ENCODE measurements around the gene LIN54. TPM values are rescaled to one million over a fixed set of nuclear protein-coding genes. Genes with fewer than 3 reads are reported as not detected.

Gene LIN54
- polyA plus RNA-seq, 1 of the 3 experiments (the other 2 are of a cell fraction), result 6.4 TPM

DNA sequence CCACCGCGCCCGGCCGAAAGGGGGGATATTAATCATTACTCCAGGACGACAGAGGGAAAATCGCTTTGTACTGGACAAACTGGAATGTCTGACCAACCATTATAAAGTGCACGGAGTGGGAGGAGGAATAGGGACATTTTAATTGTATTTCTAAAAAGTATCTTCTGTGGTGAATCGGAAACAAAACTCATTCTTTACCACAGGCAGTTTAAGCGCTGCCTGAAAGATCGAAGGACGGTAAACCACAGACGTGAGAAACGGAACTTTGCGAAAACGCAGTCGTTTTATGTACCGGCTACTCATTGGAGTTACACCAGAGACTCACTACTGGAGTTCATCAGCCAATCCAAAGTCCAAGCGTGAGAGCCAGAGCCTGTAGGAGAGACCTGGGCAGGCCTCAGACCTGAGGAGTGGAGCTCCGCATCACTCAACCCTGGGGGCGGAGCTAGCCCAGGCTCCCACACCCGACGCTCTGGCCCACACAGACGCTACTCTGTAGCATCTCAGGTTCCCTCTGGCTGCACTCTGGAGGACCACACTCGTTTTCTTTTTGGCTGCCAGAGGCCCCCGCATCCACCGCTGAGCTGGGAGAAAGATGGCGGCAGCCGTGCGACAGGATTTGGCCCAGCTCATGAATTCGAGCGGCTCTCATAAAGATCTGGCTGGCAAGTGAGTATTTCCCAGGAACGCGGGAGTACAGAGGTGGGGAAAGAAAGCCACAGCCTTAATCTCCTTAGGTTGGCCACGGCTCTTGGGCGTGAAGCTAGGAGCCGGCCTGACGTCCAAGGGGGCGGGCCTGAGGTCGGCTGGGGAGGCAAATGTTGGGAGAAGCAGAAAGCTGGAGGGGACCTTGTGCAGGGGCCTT, 24.2 kb upstream of the LIN54 start, which contains the start of gene COPS4:
TSS of gene COPS4 (plus strand) at position 554 of the 865 bp plus-strand sequence. CDS start at position 596, 42 bp downstream.
- H3K27ac ChIP-seq (ENCODE audit: low read depth in 2 of 2, low read length in 1 of 2), result peak within 1 kb of the TSS; percentile 92 to 96
- ChIA-PET CTCF (interaction anchor here (0.5 to 1.6 kb wide), 4 partner anchors 10 to 247 kb away, joined by 3 to 4 read pairs (median 4); no protein-coding TSS in a partner anchor), POLR2A (interaction anchor here (0.6 to 1.4 kb wide), 9 partner anchors 13 to 660 kb away, joined by 3 to 34 read pairs (median 3); partner anchors contain the start of genes LIN54 and THAP9)
- H3K36me3 ChIP-seq (replicated peaks in 1 of 2; ENCODE audit: control insufficient read depth in 1 of 2, insufficient read depth in 2 of 2, low read length in 1 of 2), result no peaks in the 10 kb centered on the region
- no peaks in the 10 kb centered on the region for H3K27me3 ChIP-seq (ENCODE audit: insufficient read depth)
- H3K4me1 ChIP-seq (ENCODE audit: control insufficient read depth in 1 of 2, insufficient read depth in 2 of 2, low read depth in 1 of 2, low read length in 1 of 2), result peaks cover 0 to 12% of the 10 kb centered on the region in 2 experiments; a peak in 2 of 4 replicates
- H3K9me3 ChIP-seq, result no peaks in the 10 kb centered on the region
- H4K20me1 ChIP-seq (ENCODE audit: insufficient read depth), result peaks cover 4% of the 10 kb centered on the region; the same call in 1 of the 2 replicates
- H2AFZ ChIP-seq (ENCODE audit: low read depth), result peak within 1 kb of the TSS; percentile 97
- peaks cover 10% of the 10 kb centered on the region for H3F3A ChIP-seq (replicated peaks; ENCODE audit: insufficient read depth)
- H3K9ac ChIP-seq, result peak within 1 kb of the TSS; percentile 82
- peak; percentile 91 for DNase-seq
- H3K79me2 ChIP-seq (ENCODE audit: insufficient read depth), result peaks cover 46% of the 10 kb centered on the region
- H3K4me2 ChIP-seq, result peak within 1 kb of the TSS; percentile 72
- H3K9me2 ChIP-seq, result no peaks in the 10 kb centered on the region
- H3K4me3 ChIP-seq (ENCODE audit: low read depth in 2 of 2, low read length in 1 of 2), result peak within 1 kb of the TSS; percentile 84 to 89
- WGBS (ENCODE audit: low lambda C conversion rate), result 0% methylated on average over 30 of the region's 39 CpGs
- peak; percentile 93 for TF ChIP-seq YY1 (IDR thresholded peaks at IDR 0.05; ENCODE audit: low read depth)
- no peak for TF ChIP-seq NRF1 (IDR thresholded peaks at IDR 0.05; ENCODE audit: low read depth, low read length)
- peak; percentile 34; the same call in 1 of the 2 replicates for TF ChIP-seq NFIC (IDR thresholded peaks at IDR 0.05; ENCODE audit: borderline replicate concordance)
- TF ChIP-seq MEF2A (IDR thresholded peaks at IDR 0.05; ENCODE audit: borderline replicate concordance, low read depth), result no peak
- no peak for TF ChIP-seq TEAD4 (IDR thresholded peaks at IDR 0.05; ENCODE audit: borderline replicate concordance, insufficient read depth)
- TF ChIP-seq SMC3 (IDR thresholded peaks at IDR 0.05; ENCODE audit: low read depth, low read length), result no peak; the same call in 1 of the 2 replicates
- no peak for TF ChIP-seq EZH2phosphoT487 (IDR thresholded peaks at IDR 0.05; ENCODE audit: borderline replicate concordance, low read depth)
- TF ChIP-seq RCOR1 (IDR thresholded peaks at IDR 0.05; ENCODE audit: low read length), result peak; percentile 80
- TF ChIP-seq GABPA (IDR thresholded peaks at IDR 0.05; ENCODE audit: low read depth), result peak; percentile 70
- TF ChIP-seq SIN3A (IDR thresholded peaks at IDR 0.05; ENCODE audit: borderline replicate concordance, low read depth, low read length), result no peak; the same call in none of the 2 replicates
- peak; percentile 3; the same call in 1 of the 2 replicates for TF ChIP-seq FOSL2 (IDR thresholded peaks at IDR 0.05; ENCODE audit: borderline replicate concordance, low read depth)
- TF ChIP-seq, protein P1, sequence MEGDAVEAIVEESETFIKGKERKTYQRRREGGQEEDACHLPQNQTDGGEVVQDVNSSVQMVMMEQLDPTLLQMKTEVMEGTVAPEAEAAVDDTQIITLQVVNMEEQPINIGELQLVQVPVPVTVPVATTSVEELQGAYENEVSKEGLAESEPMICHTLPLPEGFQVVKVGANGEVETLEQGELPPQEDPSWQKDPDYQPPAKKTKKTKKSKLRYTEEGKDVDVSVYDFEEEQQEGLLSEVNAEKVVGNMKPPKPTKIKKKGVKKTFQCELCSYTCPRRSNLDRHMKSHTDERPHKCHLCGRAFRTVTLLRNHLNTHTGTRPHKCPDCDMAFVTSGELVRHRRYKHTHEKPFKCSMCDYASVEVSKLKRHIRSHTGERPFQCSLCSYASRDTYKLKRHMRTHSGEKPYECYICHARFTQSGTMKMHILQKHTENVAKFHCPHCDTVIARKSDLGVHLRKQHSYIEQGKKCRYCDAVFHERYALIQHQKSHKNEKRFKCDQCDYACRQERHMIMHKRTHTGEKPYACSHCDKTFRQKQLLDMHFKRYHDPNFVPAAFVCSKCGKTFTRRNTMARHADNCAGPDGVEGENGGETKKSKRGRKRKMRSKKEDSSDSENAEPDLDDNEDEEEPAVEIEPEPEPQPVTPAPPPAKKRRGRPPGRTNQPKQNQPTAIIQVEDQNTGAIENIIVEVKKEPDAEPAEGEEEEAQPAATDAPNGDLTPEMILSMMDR (IDR thresholded peaks at IDR 0.05), result no peak
- TF ChIP-seq, protein P2, sequence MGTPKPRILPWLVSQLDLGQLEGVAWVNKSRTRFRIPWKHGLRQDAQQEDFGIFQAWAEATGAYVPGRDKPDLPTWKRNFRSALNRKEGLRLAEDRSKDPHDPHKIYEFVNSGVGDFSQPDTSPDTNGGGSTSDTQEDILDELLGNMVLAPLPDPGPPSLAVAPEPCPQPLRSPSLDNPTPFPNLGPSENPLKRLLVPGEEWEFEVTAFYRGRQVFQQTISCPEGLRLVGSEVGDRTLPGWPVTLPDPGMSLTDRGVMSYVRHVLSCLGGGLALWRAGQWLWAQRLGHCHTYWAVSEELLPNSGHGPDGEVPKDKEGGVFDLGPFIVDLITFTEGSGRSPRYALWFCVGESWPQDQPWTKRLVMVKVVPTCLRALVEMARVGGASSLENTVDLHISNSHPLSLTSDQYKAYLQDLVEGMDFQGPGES (IDR thresholded peaks at IDR 0.05; ENCODE audit: low read depth, low read length), result peak; percentile 35; the same call in 1 of the 2 replicates
- TF ChIP-seq TAF1 (IDR thresholded peaks at IDR 0.05; ENCODE audit: borderline replicate concordance, low read depth, low read length), result peak; percentile 93
- TF ChIP-seq, protein P3, sequence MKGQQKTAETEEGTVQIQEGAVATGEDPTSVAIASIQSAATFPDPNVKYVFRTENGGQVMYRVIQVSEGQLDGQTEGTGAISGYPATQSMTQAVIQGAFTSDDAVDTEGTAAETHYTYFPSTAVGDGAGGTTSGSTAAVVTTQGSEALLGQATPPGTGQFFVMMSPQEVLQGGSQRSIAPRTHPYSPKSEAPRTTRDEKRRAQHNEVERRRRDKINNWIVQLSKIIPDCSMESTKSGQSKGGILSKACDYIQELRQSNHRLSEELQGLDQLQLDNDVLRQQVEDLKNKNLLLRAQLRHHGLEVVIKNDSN (IDR thresholded peaks at IDR 0.05; ENCODE audit: borderline replicate concordance, low read depth), result no peak
- TF ChIP-seq EP300 (IDR thresholded peaks at IDR 0.05; ENCODE audit: borderline replicate concordance in 1 of 2, low read depth in 1 of 2, low read length in 1 of 2), result peak in 1 of 2 experiments; percentile 18; a peak in 1 of 4 replicates
- no peak for TF ChIP-seq JUND (IDR thresholded peaks at IDR 0.05)
- peak; percentile 75; the same call in 1 of the 2 replicates for TF ChIP-seq RFX5 (IDR thresholded peaks at IDR 0.05; ENCODE audit: low read length)
- peak; percentile 3 for TF ChIP-seq ELF1 (IDR thresholded peaks at IDR 0.05)
- no peak for TF ChIP-seq FOXM1 (IDR thresholded peaks at IDR 0.05; ENCODE audit: low read depth)
- TF ChIP-seq TCF12 (IDR thresholded peaks at IDR 0.05), result peak; percentile 15; the same call in 1 of the 2 replicates
- peak; percentile 82 for TF ChIP-seq CHD2 (IDR thresholded peaks at IDR 0.05; ENCODE audit: low read length, partially characterized antibody)
- TF ChIP-seq, protein P4, sequence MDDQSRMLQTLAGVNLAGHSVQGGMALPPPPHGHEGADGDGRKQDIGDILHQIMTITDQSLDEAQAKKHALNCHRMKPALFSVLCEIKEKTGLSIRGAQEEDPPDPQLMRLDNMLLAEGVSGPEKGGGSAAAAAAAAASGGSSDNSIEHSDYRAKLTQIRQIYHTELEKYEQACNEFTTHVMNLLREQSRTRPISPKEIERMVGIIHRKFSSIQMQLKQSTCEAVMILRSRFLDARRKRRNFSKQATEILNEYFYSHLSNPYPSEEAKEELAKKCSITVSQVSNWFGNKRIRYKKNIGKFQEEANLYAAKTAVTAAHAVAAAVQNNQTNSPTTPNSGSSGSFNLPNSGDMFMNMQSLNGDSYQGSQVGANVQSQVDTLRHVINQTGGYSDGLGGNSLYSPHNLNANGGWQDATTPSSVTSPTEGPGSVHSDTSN (IDR thresholded peaks at IDR 0.05), result peak; percentile 43
- TF ChIP-seq, protein P5, sequence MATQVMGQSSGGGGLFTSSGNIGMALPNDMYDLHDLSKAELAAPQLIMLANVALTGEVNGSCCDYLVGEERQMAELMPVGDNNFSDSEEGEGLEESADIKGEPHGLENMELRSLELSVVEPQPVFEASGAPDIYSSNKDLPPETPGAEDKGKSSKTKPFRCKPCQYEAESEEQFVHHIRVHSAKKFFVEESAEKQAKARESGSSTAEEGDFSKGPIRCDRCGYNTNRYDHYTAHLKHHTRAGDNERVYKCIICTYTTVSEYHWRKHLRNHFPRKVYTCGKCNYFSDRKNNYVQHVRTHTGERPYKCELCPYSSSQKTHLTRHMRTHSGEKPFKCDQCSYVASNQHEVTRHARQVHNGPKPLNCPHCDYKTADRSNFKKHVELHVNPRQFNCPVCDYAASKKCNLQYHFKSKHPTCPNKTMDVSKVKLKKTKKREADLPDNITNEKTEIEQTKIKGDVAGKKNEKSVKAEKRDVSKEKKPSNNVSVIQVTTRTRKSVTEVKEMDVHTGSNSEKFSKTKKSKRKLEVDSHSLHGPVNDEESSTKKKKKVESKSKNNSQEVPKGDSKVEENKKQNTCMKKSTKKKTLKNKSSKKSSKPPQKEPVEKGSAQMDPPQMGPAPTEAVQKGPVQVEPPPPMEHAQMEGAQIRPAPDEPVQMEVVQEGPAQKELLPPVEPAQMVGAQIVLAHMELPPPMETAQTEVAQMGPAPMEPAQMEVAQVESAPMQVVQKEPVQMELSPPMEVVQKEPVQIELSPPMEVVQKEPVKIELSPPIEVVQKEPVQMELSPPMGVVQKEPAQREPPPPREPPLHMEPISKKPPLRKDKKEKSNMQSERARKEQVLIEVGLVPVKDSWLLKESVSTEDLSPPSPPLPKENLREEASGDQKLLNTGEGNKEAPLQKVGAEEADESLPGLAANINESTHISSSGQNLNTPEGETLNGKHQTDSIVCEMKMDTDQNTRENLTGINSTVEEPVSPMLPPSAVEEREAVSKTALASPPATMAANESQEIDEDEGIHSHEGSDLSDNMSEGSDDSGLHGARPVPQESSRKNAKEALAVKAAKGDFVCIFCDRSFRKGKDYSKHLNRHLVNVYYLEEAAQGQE (IDR thresholded peaks at IDR 0.05; ENCODE audit: low read depth, low read length), result peak; percentile 18; the same call in 1 of the 2 replicates
